ENCODE measurements around the gene PIK3R1. TPM values are rescaled to one million over a fixed set of nuclear protein-coding genes. Genes with fewer than 3 reads are reported as not detected.

Gene PIK3R1
- total and polyA plus RNA-seq, 3 donors from 2014 or later, result 16.9 to 63.7 (median 48.1) TPM

GRCh38 chr5:68313336-68313735, 97.8 kb downstream of the PIK3R1 start:
- Histone ChIP-seq H3K36me3 (ENCODE audit: low read depth, missing control alignments) (no peaks in the 10 kb centered on the region), H3K27me3 (no peaks in the 10 kb centered on the region), H3K4me1 (no peaks in the 10 kb centered on the region), H3K27ac (no peak overlapping the region), H3K9me3 (no peaks in the 10 kb centered on the region), H3K4me3 (no peak overlapping the region)
- 45 to 79% methylated on average over 2 of the region's 2 CpGs for WGBS, 2 donors
- no peak for TF ChIP-seq POLR2A (IDR thresholded peaks at IDR 0.05)
- no peak for DNase-seq
- intact Hi-C loops (cut with DNase I; ENCODE audit: low total_unique reads), result no loop called here

DNA sequence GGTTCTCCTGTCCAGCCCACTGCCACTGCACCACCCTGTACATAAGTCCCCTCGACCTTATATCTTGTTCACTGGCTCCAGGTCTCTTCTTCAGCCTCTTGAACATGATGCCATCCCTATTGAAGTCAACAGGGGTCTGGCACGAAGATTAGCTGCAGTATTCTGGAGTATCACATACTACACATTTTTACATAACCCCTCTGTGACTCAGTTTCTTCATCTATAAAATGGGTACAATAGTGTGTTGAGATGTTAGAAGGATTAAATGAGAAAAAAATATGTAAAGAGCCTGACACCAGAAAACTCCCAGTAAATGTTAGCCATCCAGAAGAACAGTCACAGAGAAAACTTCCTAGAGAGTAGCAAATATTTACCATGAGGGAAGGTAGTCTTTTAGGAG, 98.9 kb downstream of the PIK3R1 start:
- Histone ChIP-seq H3K27me3 (no peaks in the 10 kb centered on the region), H3K36me3 (ENCODE audit: low read depth, missing control alignments) (no peaks in the 10 kb centered on the region), H3K27ac (no peak overlapping the region), H3K9me3 (no peaks in the 10 kb centered on the region), H3K4me3 (no peak overlapping the region), H3K4me1 (no peaks in the 10 kb centered on the region)
- no peak for TF ChIP-seq POLR2A (IDR thresholded peaks at IDR 0.05)
- TF ChIP-seq, protein P1, sequence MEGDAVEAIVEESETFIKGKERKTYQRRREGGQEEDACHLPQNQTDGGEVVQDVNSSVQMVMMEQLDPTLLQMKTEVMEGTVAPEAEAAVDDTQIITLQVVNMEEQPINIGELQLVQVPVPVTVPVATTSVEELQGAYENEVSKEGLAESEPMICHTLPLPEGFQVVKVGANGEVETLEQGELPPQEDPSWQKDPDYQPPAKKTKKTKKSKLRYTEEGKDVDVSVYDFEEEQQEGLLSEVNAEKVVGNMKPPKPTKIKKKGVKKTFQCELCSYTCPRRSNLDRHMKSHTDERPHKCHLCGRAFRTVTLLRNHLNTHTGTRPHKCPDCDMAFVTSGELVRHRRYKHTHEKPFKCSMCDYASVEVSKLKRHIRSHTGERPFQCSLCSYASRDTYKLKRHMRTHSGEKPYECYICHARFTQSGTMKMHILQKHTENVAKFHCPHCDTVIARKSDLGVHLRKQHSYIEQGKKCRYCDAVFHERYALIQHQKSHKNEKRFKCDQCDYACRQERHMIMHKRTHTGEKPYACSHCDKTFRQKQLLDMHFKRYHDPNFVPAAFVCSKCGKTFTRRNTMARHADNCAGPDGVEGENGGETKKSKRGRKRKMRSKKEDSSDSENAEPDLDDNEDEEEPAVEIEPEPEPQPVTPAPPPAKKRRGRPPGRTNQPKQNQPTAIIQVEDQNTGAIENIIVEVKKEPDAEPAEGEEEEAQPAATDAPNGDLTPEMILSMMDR (IDR thresholded peaks at IDR 0.05), result no peak
- WGBS, 2 donors, result 91 to 100% methylated on average over 2 of the region's 2 CpGs
- DNase-seq, result no peak
- intact Hi-C loops (cut with DNase I; ENCODE audit: low total_unique reads), result no loop called here

DNA sequence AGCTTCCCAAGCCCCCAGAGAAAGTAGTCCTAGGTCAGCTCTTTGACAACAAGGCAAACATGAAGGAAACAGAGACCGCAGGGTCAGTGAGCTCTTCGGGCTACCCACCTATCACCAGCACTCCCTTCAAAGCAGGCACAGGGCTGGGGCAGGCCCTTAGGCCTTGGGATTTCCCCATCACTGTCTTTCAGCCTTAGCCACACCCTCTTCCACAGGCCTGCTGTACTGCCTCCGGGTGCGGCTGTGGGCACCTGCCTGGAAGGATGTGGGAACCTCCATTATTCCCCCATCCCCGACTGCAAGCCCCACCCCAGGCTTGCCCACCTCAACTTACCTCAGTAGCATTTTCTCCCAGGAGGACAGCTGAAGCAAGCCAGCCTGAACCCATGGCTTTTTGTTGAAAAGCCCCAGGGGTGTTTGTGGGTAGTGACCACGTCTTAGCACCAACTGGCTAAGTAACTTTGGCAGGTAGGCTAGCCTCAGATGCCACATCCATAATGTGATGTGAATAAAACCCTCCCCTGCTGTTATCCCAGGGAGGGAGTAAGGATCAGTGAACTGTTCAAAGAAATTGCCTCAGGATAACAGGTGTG, 100.2 kb downstream of the PIK3R1 start:
- no peak overlapping the region for H3K27ac ChIP-seq
- no peak for DNase-seq
- H3K4me3 ChIP-seq, result no peak overlapping the region
- no peaks in the 10 kb centered on the region for H3K36me3 ChIP-seq (ENCODE audit: low read depth, missing control alignments)
- H3K4me1 ChIP-seq, result peaks cover 9% of the 10 kb centered on the region
- TF ChIP-seq, protein P1 (IDR thresholded peaks at IDR 0.05), result no peak
- no peak for TF ChIP-seq POLR2A (IDR thresholded peaks at IDR 0.05)
- intact Hi-C loops (cut with DNase I; ENCODE audit: low total_unique reads), result no loop called here
- H3K9me3 ChIP-seq, result no peaks in the 10 kb centered on the region
- no peaks in the 10 kb centered on the region for H3K27me3 ChIP-seq
- 87 to 89% methylated on average over 6 of the region's 6 CpGs for WGBS, 2 donors

GRCh38 chr5:68316469-68316868, 100.9 kb downstream of the PIK3R1 start:
- Histone ChIP-seq H3K27me3 (no peaks in the 10 kb centered on the region), H3K9me3 (no peaks in the 10 kb centered on the region), H3K4me1 (peaks cover 9% of the 10 kb centered on the region), H3K36me3 (ENCODE audit: low read depth, missing control alignments) (no peaks in the 10 kb centered on the region), H3K27ac (no peak overlapping the region), H3K4me3 (no peak overlapping the region)
- DNase-seq, result no peak
- intact Hi-C loops (cut with DNase I; ENCODE audit: low total_unique reads), result no loop called here
- TF ChIP-seq, protein P1 (IDR thresholded peaks at IDR 0.05), result no peak
- TF ChIP-seq POLR2A (IDR thresholded peaks at IDR 0.05), result no peak
- WGBS, 2 donors, result 87 to 94% methylated on average over 3 of the region's 3 CpGs

- Histone ChIP-seq H3K27ac (no peak overlapping the region), H3K27me3 (no peaks in the 10 kb centered on the region), H3K9me3 (no peaks in the 10 kb centered on the region), H3K4me3 (no peak overlapping the region), H3K4me1 (peaks cover 9% of the 10 kb centered on the region), H3K36me3 (ENCODE audit: low read depth, missing control alignments) (no peaks in the 10 kb centered on the region)
- TF ChIP-seq, protein P1 (IDR thresholded peaks at IDR 0.05), result no peak
- TF ChIP-seq POLR2A (IDR thresholded peaks at IDR 0.05), result no peak
- intact Hi-C loops (cut with DNase I; ENCODE audit: low total_unique reads), result no loop called here
- DNase-seq, result no peak
- 85 to 95% methylated on average over 5 of the region's 5 CpGs for WGBS, 2 donors
Measured at GRCh38 chr5:68317646-68318045, 102.1 kb downstream of the PIK3R1 start.
